ENCODE results near the gene ATP2C2.
"Not testable (repeated sequence)": the region's sequence is repeated elsewhere in the genome, so short reads cannot be mapped to it uniquely, and the experiment has no call there.

The ATP2C2 gene

GRCh38 chr16:84341528-84342295, 26.6 kb upstream of the ATP2C2 start:
- DNase-seq: no peak

- not testable (repeated sequence) for DNase-seq
Observed at GRCh38 chr16:84343800-84344199, 24.5 kb upstream of the ATP2C2 start.

- DNase-seq: no peak
Observed at GRCh38 chr16:84344781-84345180, 23.6 kb upstream of the ATP2C2 start.

- no peak for DNase-seq
Observed at GRCh38 chr16:84347161-84347560, 21.2 kb upstream of the ATP2C2 start.

GRCh38 chr16:84348386-84348888, 19.9 kb upstream of the ATP2C2 start:
- no peak for DNase-seq

GRCh38 chr16:84349862-84350684, 18.3 kb upstream of the ATP2C2 start:
- DNase-seq: no peak

GRCh38 chr16:84350685-84351400, 17.5 kb upstream of the ATP2C2 start:
- DNase-seq: no peak

- DNase-seq: no peak
Observed at GRCh38 chr16:84351630-84352029, 16.7 kb upstream of the ATP2C2 start.

GRCh38 chr16:84354306-84354705, 14.0 kb upstream of the ATP2C2 start:
- DNase-seq: no peak

GRCh38 chr16:84355149-84355548, 13.2 kb upstream of the ATP2C2 start:
- DNase-seq: no peak

GRCh38 chr16:84356176-84356575, 12.2 kb upstream of the ATP2C2 start:
- no peak for DNase-seq

GRCh38 chr16:84356591-84357116, 11.7 kb upstream of the ATP2C2 start:
- no peak for DNase-seq

- no peak for DNase-seq
Observed at GRCh38 chr16:84357191-84357651, 11.1 kb upstream of the ATP2C2 start.

GRCh38 chr16:84358601-84359295, 9.6 kb upstream of the ATP2C2 start:
- DNase-seq: no peak

GRCh38 chr16:84359326-84359725, 9.0 kb upstream of the ATP2C2 start:
- no peak for DNase-seq

GRCh38 chr16:84360170-84360569, 8.2 kb upstream of the ATP2C2 start:
- peak; percentile 7 for DNase-seq

GRCh38 chr16:84360748-84361147, 7.6 kb upstream of the ATP2C2 start:
- DNase-seq: no peak

GRCh38 chr16:84361546-84361945, 6.8 kb upstream of the ATP2C2 start:
- no peak for DNase-seq

GRCh38 chr16:84362471-84362941, 5.8 kb upstream of the ATP2C2 start:
- no peak for DNase-seq

GRCh38 chr16:84366208-84366607, 2.1 kb upstream of the ATP2C2 start:
- DNase-seq: no peak

GRCh38 chr16:84367297-84367680, 1.0 kb upstream of the ATP2C2 start:
- no peak for DNase-seq

- no peak for DNase-seq
Observed at GRCh38 chr16:84367750-84368307, 509 bp upstream of the ATP2C2 start.
